Placental epithelial cell (primary cell): ENCODE data around the gene CST8. TPM values are rescaled to one million over a fixed set of nuclear protein-coding genes. Genes with fewer than 3 reads are reported as not detected.

ENCODE experiments used
- small RNA-seq: library from RNA; depleted of rRNA; stranded (forward); fragments of <200 nt; gene quantifications from one replicate; pipeline ENCODE3, GENCODE V24; 2012
- total RNA-seq: library from RNA; depleted of rRNA; stranded (reverse); fragments of >200 nt; gene quantifications from 2 replicates; pipeline ENCODE4 v1.2.3, GENCODE V29; 2012

Gene CST8
- total RNA-seq: not detected in 2 replicates

GRCh38 chr20:23490817-23491216, at the start of gene CST8:
Gene CST8, plus strand, starts transcription at chr20:23491117. Its CDS starts 551 bp downstream, at chr20:23491668.

GRCh38 chr20:23452776-23453175, 38.1 kb upstream of the CST8 start, which contains the start of gene CST11:
Gene CST11, minus strand, starts transcription at chr20:23452876. Its CDS starts 65 bp downstream, at chr20:23452811.

Small RNA genes within 50 kb of the gene (small RNA-seq; reads per million reads assigned to genes)
- not detected for gene RF00019

Other genes with a start within 250 kb of the CST8 start
- gene NXT1, start 140.3 kb upstream of the CST8 start, total RNA-seq: 27.9 and 36.4 TPM in 2 replicates
- gene GZF1, start 128.9 kb upstream of the CST8 start, total RNA-seq: 18.4 and 19.6 TPM in 2 replicates
- gene NAPB, start 69.6 kb upstream of the CST8 start, total RNA-seq: 7.6 and 10.6 TPM in 2 replicates
- gene CSTL1, start 51.4 kb upstream of the CST8 start, total RNA-seq: not detected in 2 replicates
- not detected in 2 replicates for gene CST11, start 38.2 kb upstream of the CST8 start, total RNA-seq
- gene CST9L, start 77.4 kb downstream of the CST8 start, total RNA-seq: not detected in 2 replicates
- gene CST9, start 114.8 kb downstream of the CST8 start, total RNA-seq: not detected in 2 replicates
- gene CST3, start 146.8 kb downstream of the CST8 start, total RNA-seq: 91.3 and 104 TPM in 2 replicates
- gene CST4, start 197.9 kb downstream of the CST8 start, total RNA-seq: not detected in 2 replicates